Panc1 (cell line): Measurements from ENCODE around the gene SIVA1. TPM values are rescaled to one million over a fixed set of nuclear protein-coding genes. Genes with fewer than 3 reads are reported as not detected.

ENCODE experiments used
- ATAC-seq: fragments of 200-7000 bp; cut with Tn5 transposase; 2 replicates; pipeline ENCODE4 v1.9.1; 2020; ENCODE audit warnings: mild to moderate bottlenecking, moderate library complexity
- BruUV-seq: library from RNA; stranded (reverse); fragments of 400-500 nt; replicated peaks from 2 replicates; lab custom pipeline; 2021; lab: Mats Ljungman, UMichigan
- CTCF ChIA-PET: fragments of 300-600 bp; sonication (Branson Sonifier 250); formaldehyde crosslinking; loops from one replicate; lab custom pipeline; 2022; ENCODE audit warnings: antibody characterized with exemption; lab: Charles Lee
- POLR2A ChIA-PET: fragments of 300-600 bp; sonication (Branson Sonifier 250); formaldehyde crosslinking; loops from one replicate; lab custom pipeline; 2022; ENCODE audit warnings: antibody characterized with exemption; lab: Charles Lee
- DNase-seq: peaks from one replicate; pipeline ENCODE4 v3.0.0-alpha.2; 2010; ENCODE audit warnings: low read depth, low spot score
- H3K27ac ChIP-seq: 2 replicates; pipeline ENCODE4 v1.5.1; 2011; ENCODE audit warnings: mild to moderate bottlenecking, low read length, inconsistent platforms
- H3K27me3 ChIP-seq: fragments of 200-500 bp; sonication (Bioruptor generic); 2 replicates; pipeline ENCODE4 v1.6.0; 2014; ENCODE audit warnings: low read length, inconsistent platforms; ENCODE audit not compliant: control insufficient read depth, insufficient read depth
- H3K36me3 ChIP-seq: fragments of 200-500 bp; sonication (Bioruptor generic); 2 replicates; pipeline ENCODE4 v1.5.1; 2014; ENCODE audit warnings: inconsistent platforms, mild to moderate bottlenecking, low read length, moderate library complexity; ENCODE audit not compliant: control insufficient read depth, insufficient read depth
- H3K4me1 ChIP-seq: 2 replicates; pipeline ENCODE4 v1.5.1; 2011; ENCODE audit warnings: inconsistent platforms, mild to moderate bottlenecking, low read length, moderate library complexity; ENCODE audit not compliant: control insufficient read depth, insufficient read depth
- H3K4me3 ChIP-seq, 2 experiments: 2 replicates each; pipeline ENCODE4 v1.5.1; 2011 to 2012; ENCODE audit warnings: low read depth in 2 of 2, low read length in 2 of 2, mild to moderate bottlenecking in 2 of 2, inconsistent platforms in 1 of 2, moderate library complexity in 1 of 2
- H3K9me3 ChIP-seq: fragments of 200-500 bp; sonication (Bioruptor generic); 2 replicates; pipeline ENCODE4 v1.5.1; 2014; ENCODE audit warnings: low read depth, mild to moderate bottlenecking, inconsistent platforms, low read length, moderate library complexity; ENCODE audit not compliant: control insufficient read depth, insufficient read depth
- CTCF ChIP-seq: fragments of 450-650 bp; IDR thresholded peaks from 2 replicates; pipeline ENCODE4 v1.5.1; 2017; ENCODE audit warnings: mild to moderate bottlenecking
- POLR2AphosphoS5 ChIP-seq: IDR thresholded peaks from 2 replicates; pipeline ENCODE4 v1.6.1; 2012; ENCODE audit warnings: mild to moderate bottlenecking, low read depth, low read length, moderate library complexity
- REST ChIP-seq, 2 experiments: IDR thresholded peaks; 2 replicates each; pipeline ENCODE4 v1.6.1; 2011 to 2012; ENCODE audit warnings: low read depth in 2 of 2, control low read depth in 1 of 2, low read length in 1 of 2, mild to moderate bottlenecking in 1 of 2, moderate library complexity in 1 of 2; ENCODE audit not compliant: insufficient read depth in 1 of 2
- SIN3A ChIP-seq: IDR thresholded peaks from 2 replicates; pipeline ENCODE4 v1.6.1; 2012; ENCODE audit warnings: low read depth, mild to moderate bottlenecking, low read length, moderate library complexity, borderline replicate concordance; ENCODE audit not compliant: insufficient read depth
- TCF7L2 ChIP-seq: IDR thresholded peaks from 2 replicates; pipeline ENCODE4 v1.6.1; 2011; ENCODE audit warnings: mild to moderate bottlenecking, low read depth, low read length, inconsistent platforms
- in situ Hi-C: cut with HindIII; loops from 2 replicates; pipeline ENCODE4 v1.10.0; 2016; ENCODE audit warnings: low sequenced_read_pairs, low pct_unique_long_range_greater_than_20kb
- intact Hi-C: fragments of 100-400 bp; cut with micrococcal nuclease; formaldehyde crosslinking; loops from one replicate; pipeline ENCODE4 v1.10.0; 2022; ENCODE audit not compliant: unreplicated experiment
- total RNA-seq: library from RNA; stranded (reverse); gene quantifications from one replicate; pipeline ENCODE4 v1.2.1, GENCODE V29; 2021; ENCODE audit not compliant: unreplicated experiment

The SIVA1 gene
- total RNA-seq, 1 experiment from 2014 or later, result 100 TPM

- H3K9me3 ChIP-seq, result no peaks in the 10 kb centered on the region
- intact Hi-C loops (no loop called here), in situ Hi-C loops (no loop called here)
- TF ChIP-seq REST (IDR thresholded peaks at IDR 0.05; ENCODE audit: insufficient read depth in 1 of 2, low read depth in 2 of 2, low read length in 1 of 2) (no peak), SIN3A (no peak), TCF7L2 (no peak), POLR2AphosphoS5 (no peak), CTCF (no peak)
- POLR2A ChIA-PET, result no interaction called here
- ATAC-seq, result 0 out of 2 replicates have a peak, but pooled peaks have one; percentile 6
- H3K27ac ChIP-seq, result no peak overlapping the region
- H3K4me1 ChIP-seq, result no peaks in the 10 kb centered on the region; the same call in 1 of the 2 replicates
- BruUV-seq, result no TSS peak
- no peaks in the 10 kb centered on the region for H3K36me3 ChIP-seq
- CTCF ChIA-PET, result no interaction called here
- H3K27me3 ChIP-seq, result no peaks in the 10 kb centered on the region
- no peak overlapping the region for H3K4me3 ChIP-seq
- no peak for DNase-seq
Observed at GRCh38 chr14:104715871-104716270, 37.1 kb upstream of the SIVA1 start.

GRCh38 chr14:104717137-104717536 is 35.8 kb upstream of the SIVA1 start:
- in situ Hi-C loops (no loop called here), intact Hi-C loops (no loop called here)
- Histone ChIP-seq H3K27ac (no peak overlapping the region), H3K9me3 (no peaks in the 10 kb centered on the region), H3K4me1 (peaks cover 7% of the 10 kb centered on the region), H3K4me3 (no peak overlapping the region), H3K27me3 (no peaks in the 10 kb centered on the region), H3K36me3 (no peaks in the 10 kb centered on the region)
- ChIA-PET CTCF (no interaction called here), POLR2A (no interaction called here)
- TF ChIP-seq TCF7L2 (no peak), POLR2AphosphoS5 (no peak; the same call in 1 of the 2 replicates), CTCF (no peak), SIN3A (no peak), REST (IDR thresholded peaks at IDR 0.05; ENCODE audit: insufficient read depth in 1 of 2, low read depth in 2 of 2, low read length in 1 of 2) (no peak)
- BruUV-seq, result no TSS peak
- ATAC-seq (no peak), DNase-seq (no peak)
